Bronchial epithelial cell (primary cell): ENCODE results near the gene NFILZ. TPM values are rescaled to one million over a fixed set of nuclear protein-coding genes. Genes with fewer than 3 reads are reported as not detected.

Source experiments
- DNase-seq: peaks from one replicate; pipeline ENCODE4 v3.0.0-alpha.2; 2010; ENCODE audit warnings: low read depth
- FAIRE-seq: peaks from 2 replicates; lab custom pipeline; 2011; peaks lifted over from hg19 to GRCh38; lab: Jason Lieb, UNC
- H3K27me3 ChIP-seq: 2 replicates; pipeline ENCODE4 v1.5.1; 2011; ENCODE audit warnings: low read length; ENCODE audit not compliant: control insufficient read depth, insufficient read depth
- H3K36me3 ChIP-seq: 2 replicates; pipeline ENCODE4 v1.5.1; 2011; ENCODE audit warnings: low read length; ENCODE audit not compliant: control insufficient read depth, insufficient read depth
- H3K4me3 ChIP-seq: 2 replicates; pipeline ENCODE4 v1.5.1; 2011; ENCODE audit warnings: mild to moderate bottlenecking, low read depth, low read length, control low read depth
- total RNA-seq: library from RNA; depleted of rRNA; stranded (reverse); fragments of >200 nt; gene quantifications from 2 replicates; pipeline ENCODE4 v1.2.1, GENCODE V29; 2014
- TF ChIP-seq, protein P1 (sequence below): IDR thresholded peaks from 2 replicates; pipeline ENCODE4 v1.5.1; 2011; ENCODE audit warnings: mild to moderate bottlenecking, moderate library complexity, low read length, control low read depth, inconsistent platforms; ENCODE audit not compliant: insufficient read depth, severe bottlenecking

The NFILZ gene, protein sequence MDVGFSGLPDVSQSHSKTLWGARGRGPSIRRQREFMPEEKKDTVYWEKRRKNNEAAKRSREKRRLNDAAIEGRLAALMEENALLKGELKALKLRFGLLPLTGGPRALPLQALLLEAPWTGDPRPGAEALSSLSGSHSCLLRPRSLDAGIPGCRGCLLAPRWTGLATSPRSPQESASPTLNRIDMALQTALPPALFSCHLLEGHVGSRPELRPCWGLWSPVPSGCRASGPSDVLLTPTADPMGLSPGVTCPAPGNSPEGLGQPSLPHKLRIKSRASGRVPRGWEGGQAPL
- not detected in 2 replicates for total RNA-seq

DNA sequence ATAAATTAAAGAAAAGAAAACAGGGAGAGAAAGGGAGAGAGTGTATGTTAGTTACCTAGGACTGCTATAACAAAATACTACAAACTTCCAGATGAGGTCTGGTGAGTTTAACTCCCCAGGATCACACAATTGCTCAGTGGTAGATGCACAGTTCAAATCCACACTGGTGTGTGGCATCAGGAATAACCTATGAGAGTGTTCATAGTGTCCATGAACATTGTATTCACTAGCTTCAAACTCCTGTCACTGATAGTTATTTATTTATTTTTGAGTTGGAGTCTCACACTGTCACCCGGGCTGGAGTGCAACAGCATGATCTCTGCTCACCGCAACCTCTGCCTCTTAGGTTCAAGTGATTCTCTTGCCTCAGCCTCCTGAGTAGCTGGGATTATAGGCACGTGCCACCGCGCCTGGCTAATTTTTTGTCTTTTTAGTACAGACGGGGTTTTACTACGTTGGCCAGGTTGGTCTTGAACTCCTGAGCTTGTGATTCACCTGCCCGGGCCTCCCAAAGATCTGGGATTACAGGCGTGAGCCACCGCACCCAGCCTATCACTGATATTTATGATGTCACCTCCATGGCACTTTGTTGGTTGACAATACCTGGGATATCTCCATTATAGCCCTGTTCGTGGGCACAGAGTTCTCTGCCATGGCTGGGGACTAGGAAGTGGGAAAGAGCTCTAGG is at the start of gene NFILZ:
Gene NFILZ (plus strand): TSS at position 638 of the 688 bp plus-strand sequence. CDS start 46,133 bp downstream, outside the sequence.
- TF ChIP-seq, protein P1, sequence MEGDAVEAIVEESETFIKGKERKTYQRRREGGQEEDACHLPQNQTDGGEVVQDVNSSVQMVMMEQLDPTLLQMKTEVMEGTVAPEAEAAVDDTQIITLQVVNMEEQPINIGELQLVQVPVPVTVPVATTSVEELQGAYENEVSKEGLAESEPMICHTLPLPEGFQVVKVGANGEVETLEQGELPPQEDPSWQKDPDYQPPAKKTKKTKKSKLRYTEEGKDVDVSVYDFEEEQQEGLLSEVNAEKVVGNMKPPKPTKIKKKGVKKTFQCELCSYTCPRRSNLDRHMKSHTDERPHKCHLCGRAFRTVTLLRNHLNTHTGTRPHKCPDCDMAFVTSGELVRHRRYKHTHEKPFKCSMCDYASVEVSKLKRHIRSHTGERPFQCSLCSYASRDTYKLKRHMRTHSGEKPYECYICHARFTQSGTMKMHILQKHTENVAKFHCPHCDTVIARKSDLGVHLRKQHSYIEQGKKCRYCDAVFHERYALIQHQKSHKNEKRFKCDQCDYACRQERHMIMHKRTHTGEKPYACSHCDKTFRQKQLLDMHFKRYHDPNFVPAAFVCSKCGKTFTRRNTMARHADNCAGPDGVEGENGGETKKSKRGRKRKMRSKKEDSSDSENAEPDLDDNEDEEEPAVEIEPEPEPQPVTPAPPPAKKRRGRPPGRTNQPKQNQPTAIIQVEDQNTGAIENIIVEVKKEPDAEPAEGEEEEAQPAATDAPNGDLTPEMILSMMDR: no peak
- Histone ChIP-seq H3K36me3 (no peaks in the 10 kb centered on the region), H3K4me3 (no peak within 1 kb of the TSS), H3K27me3 (no peaks in the 10 kb centered on the region)
- DNase-seq (no peak), FAIRE-seq (no peak)

DNA sequence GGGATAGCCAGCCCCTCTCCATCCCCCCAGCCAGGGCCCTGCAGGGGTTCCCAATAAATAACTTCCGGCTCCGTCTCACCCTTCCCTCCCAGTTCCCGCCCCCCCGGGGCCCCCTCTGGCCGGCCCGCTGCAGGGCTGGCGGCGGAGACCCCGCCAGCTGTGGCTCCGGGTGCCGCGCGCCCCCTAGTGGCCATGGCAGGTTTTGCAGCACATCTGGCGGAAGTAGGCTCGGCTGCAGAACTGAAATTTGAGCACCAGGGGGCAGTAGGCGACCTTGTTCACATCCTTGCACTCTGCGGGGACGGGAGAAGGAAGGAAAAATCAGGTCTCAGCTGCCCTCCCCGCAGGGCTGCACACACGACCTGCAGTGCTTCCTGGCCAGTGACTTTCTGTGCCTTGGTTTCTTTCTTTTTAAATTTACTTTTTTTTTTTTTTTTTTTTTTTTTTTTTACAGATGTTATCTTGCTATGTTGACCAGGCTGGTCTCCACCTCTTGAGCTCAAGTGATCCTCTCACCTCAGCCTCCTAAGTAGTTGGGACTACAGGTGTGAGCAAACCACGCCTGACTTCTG is 49.6 kb upstream of the NFILZ start:
- TF ChIP-seq, protein P1: peak; percentile 89
- Histone ChIP-seq H3K27me3 (no peaks in the 10 kb centered on the region), H3K4me3 (no peak overlapping the region), H3K36me3 (no peaks in the 10 kb centered on the region)
- FAIRE-seq (no peak), DNase-seq (peak; percentile 19)

DNA sequence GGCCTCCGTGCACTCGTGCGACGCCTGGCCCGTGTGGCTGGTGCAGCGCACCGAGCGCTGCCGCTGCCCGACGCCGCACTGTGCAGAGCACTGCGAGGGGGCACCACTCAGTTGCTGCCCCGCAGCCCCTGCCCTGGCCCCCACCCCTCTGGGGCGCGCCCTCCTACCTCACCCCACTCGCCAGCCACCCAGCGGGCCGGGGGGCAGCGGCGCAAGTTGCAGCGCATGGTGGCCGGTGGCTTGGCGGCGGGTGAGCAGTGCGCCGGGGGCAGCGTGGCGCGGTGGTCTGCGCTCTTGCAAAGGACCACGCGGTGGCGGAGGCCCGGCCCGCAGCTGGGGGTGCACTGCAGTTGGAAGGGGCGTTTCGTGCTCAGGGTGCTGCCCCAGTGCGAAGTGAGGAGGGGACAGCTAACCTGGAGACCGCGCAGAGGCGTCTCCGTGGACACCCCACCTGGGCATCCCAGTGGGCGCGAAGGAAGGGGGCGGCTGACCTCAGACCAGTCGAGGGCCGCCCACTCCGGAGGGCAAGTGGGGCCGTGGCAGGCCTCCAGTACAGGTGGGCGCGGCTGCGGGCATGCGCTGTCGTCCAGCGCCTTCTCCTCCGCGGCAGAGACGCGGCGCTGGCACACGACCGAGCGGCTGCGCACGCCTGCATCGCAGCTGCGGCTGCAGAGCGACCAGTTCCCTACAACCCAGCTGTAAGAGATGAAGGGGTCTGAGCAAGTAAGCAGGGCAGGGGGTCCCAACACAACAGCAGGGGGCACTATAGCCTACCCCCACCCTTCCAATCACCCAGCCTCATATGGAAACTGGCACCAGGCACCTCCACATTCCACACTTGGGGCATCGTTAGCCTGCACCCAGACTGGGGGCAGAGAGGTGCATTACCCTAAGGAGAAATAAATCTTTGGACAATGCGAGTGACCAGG is 45.2 kb upstream of the NFILZ start:
- no peak for DNase-seq

DNA sequence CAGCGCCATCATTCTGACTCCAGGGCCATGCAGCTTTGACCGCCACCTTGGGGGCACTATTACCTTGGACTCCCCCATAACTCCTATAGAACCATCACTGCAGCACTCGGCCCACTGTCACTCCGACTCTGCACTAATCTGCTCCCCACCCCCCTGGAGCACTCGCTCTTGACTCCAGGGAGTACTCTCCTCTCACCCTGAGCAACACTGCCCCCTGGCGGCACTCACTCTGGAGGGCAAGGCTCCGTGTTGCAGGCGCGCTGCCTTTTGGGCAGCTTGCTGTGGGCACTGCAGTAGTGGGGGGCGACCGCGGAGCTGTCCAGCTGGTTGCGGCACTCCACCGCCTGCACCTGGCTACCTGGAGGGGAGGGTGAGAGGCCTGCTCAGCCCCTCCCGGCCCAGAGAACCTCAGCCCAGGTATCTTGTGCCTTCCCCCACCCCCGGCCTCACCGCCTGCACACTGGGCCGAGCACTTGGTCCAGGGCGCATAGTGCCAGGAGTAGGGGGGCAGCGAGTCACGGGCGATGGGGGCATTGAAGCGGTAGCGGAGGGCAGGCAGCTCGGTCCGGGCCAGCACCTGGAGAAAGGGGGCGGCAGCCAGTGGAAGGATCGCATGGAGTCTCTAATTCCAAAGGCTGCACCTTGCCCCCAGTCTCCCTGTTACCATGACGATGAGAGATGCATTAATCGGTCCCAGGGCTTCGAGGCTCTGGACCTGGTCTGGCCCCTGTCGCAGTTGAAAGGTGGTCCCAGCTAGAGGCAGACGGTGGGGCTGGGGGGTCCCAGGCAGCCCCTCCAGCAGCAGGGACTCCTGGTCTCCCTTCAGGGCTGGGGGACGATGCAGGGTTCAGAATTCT is 44.3 kb upstream of the NFILZ start:
- TF ChIP-seq, protein P1: peak; percentile 20
- no peak for DNase-seq

More for the DNA sequence above, 45.2 kb upstream of the NFILZ start:
- TF ChIP-seq, protein P1: no peak
- Histone ChIP-seq H3K27me3 (no peaks in the 10 kb centered on the region), H3K36me3 (no peaks in the 10 kb centered on the region), H3K4me3 (no peak overlapping the region)
- no peak for FAIRE-seq

More for the DNA sequence above, 44.3 kb upstream of the NFILZ start:
- no peaks in the 10 kb centered on the region for H3K36me3 ChIP-seq
- no peak for FAIRE-seq
- H3K27me3 ChIP-seq: no peaks in the 10 kb centered on the region
- H3K4me3 ChIP-seq: no peak overlapping the region
